Adrenal gland (tissue), 12 donors: ENCODE results near the gene IFI30. TPM values are rescaled to one million over a fixed set of nuclear protein-coding genes. Genes with fewer than 3 reads are reported as not detected.
A peak's percentile ranks its signal among the peaks of the same experiment; 100 is the strongest.

Experiments used
- DNase-seq, 7 donors: peaks; one replicate each; pipeline ENCODE4 v3.0.0-alpha.2; 2019 to 2020
- H3K27ac ChIP-seq, 5 donors: fragments of 200-600 bp; sonication (generic) in 4 of 5; 1 replicate in 3 of 5; 2 replicates in 2 of 5; pipeline versions ENCODE4 v1.5.1 to v1.8.0; 2016 to 2020; ENCODE audit warnings: mild to moderate bottlenecking in 1 of 5
- H3K27me3 ChIP-seq: fragments of 200-600 bp; 2 replicates; pipeline ENCODE4 v1.8.0; 2021
- H3K36me3 ChIP-seq, 2 donors: fragments of 200-600 bp; replicated peaks in 1 of 2; 1 replicate in 1 of 2; 2 replicates in 1 of 2; pipeline versions ENCODE4 v1.5.1 to v1.8.0; 2018 to 2022
- H3K4me1 ChIP-seq, 2 donors: fragments of 200-600 bp; replicated peaks in 1 of 2; 1 replicate in 1 of 2; 2 replicates in 1 of 2; pipeline versions ENCODE4 v1.5.1 to v1.8.0; 2018 to 2021
- H3K4me3 ChIP-seq, 4 donors: fragments of 200-600 bp; sonication (generic) in 3 of 4; one replicate each; pipeline ENCODE4 v1.5.1; 2016 to 2018
- H3K9me3 ChIP-seq, 3 donors: fragments of 200-600 bp; sonication (generic) in 1 of 3; replicated peaks in 1 of 3; 1 replicate in 2 of 3; 2 replicates in 1 of 3; pipeline versions ENCODE4 v1.5.1 to v1.8.0; 2016 to 2021
- CTCF ChIP-seq, 6 experiments: fragments of 450-650 bp in 4 of 6; fragments of 200-600 bp in 2 of 6; sonication (generic) in 1 of 6; IDR thresholded peaks; 1 replicate in 5 of 6; 2 replicates in 1 of 6; pipeline versions ENCODE4 v1.5.1 to v1.8.0; 2016 to 2021; ENCODE audit warnings: antibody characterized with exemption in 6 of 6, mild to moderate bottlenecking in 2 of 6, moderate library complexity in 1 of 6
- POLR2A ChIP-seq, 2 donors: fragments of 450-650 bp; IDR thresholded peaks; one replicate each; pipeline ENCODE4 v1.6.1; 2017; ENCODE audit warnings: antibody characterized with exemption in 2 of 2, mild to moderate bottlenecking in 2 of 2, moderate library complexity in 1 of 2
- WGBS, 4 donors: extraction: QIAGEN DNeasy Blood & Tissue Kit in 2 of 4; methylation state at CpG; one replicate each; pipeline versions ENCODE4 v1.1.5 to v1.1.7; 2013 to 2017; 5-methylcytosine and 5-hydroxymethylcytosine counted together
- intact Hi-C, 2 donors: fragments of 100-400 bp; cut with DNase I; formaldehyde crosslinking; loops; one replicate each; pipeline versions ENCODE4 v1.14.1 to v1.15.0; 2022 to 2023
- polyA plus RNA-seq, 3 donors: library from polyadenylated mRNA; stranded (reverse); fragments of 200-250 nt in 2 of 3; fragments of 350-450 nt in 1 of 3; fragmentation: Illumina TruSeq in 1 of 3; extraction: RNeasy Lipid Tissue Mini Kit (QIAGEN cat#74804) in 1 of 3; gene quantifications; one replicate each; pipeline ENCODE4 v1.2.3, GENCODE V29; 2013 to 2014
- total RNA-seq, 9 donors: library from RNA; depleted of rRNA in 4 of 9; stranded (reverse); fragments of >200 nt in 4 of 9; fragments of 120-200 nt in 1 of 9; fragmentation: NEBNext Ultra II Directional in 1 of 9; extraction: Animal tissue kit (Norgen Biotek cat#: 25700) in 1 of 9; gene quantifications; one replicate each; pipeline versions ENCODE4 v1.1.0 to v1.2.4, GENCODE V29; 2013 to 2023
- donor health status: healthy with polysubstance abuse.
- donor health status: Bipolar disorder and iron deficiency.
- donor health status: DM: yes; HTN: yes; CAD: no.
- donor health status: DM: no; HTN: no; CAD: no.
- donor health status: DM: no; HTN: no; CAD: no.
- donor health status: DM: yes; HTN: yes; CAD: no.

IFI30 gene
- total and polyA plus RNA-seq, 12 donors = 99.2 to 372 (median 164) TPM

GRCh38 chr19:18155095-18156087 is 18.2 kb upstream of the IFI30 start:
- intact Hi-C loops = no loop called here
- TF ChIP-seq POLR2A (IDR thresholded peaks at IDR 0.05) (peak; percentile 23 to 69), CTCF (IDR thresholded peaks at IDR 0.05) (no peak)
- Histone ChIP-seq H3K4me3 (peak overlapping the region in 1 of 4 donors; percentile 30), H3K27me3 (no peaks in the 10 kb centered on the region), H3K4me1 (peaks cover 35 to 60% of the 10 kb centered on the region in 2 donors), H3K27ac (peak overlapping the region; percentile 69 to 94 (median 87)), H3K9me3 (no peaks in the 10 kb centered on the region), H3K36me3 (peaks cover 0 to 6% of the 10 kb centered on the region in 2 donors)
- peak; percentile 76 to 86 (median 79) for DNase-seq
- WGBS, 4 donors = 17 to 60% (median 48%) methylated on average over 1 to 43 of the region's 43 CpGs

- Histone ChIP-seq H3K4me3 (peak overlapping the region in 1 of 4 donors; percentile 17), H3K27ac (peak overlapping the region; percentile 69 to 94 (median 87)), H3K36me3 (peaks cover 0 to 6% of the 10 kb centered on the region in 2 donors), H3K27me3 (no peaks in the 10 kb centered on the region), H3K9me3 (no peaks in the 10 kb centered on the region), H3K4me1 (peaks cover 43 to 66% of the 10 kb centered on the region in 2 donors)
- peak in 2 of 7 donors; percentile 32 to 43 for DNase-seq
- WGBS, 4 donors = 77 to 87% (median 86%) methylated on average over 5 to 6 of the region's 6 CpGs
- intact Hi-C loops = no loop called here
- TF ChIP-seq CTCF (IDR thresholded peaks at IDR 0.05) (no peak), POLR2A (IDR thresholded peaks at IDR 0.05) (no peak)
These were observed 17.3 kb upstream of the IFI30 start for GRCh38 chr19:18156268-18156667.

DNA sequence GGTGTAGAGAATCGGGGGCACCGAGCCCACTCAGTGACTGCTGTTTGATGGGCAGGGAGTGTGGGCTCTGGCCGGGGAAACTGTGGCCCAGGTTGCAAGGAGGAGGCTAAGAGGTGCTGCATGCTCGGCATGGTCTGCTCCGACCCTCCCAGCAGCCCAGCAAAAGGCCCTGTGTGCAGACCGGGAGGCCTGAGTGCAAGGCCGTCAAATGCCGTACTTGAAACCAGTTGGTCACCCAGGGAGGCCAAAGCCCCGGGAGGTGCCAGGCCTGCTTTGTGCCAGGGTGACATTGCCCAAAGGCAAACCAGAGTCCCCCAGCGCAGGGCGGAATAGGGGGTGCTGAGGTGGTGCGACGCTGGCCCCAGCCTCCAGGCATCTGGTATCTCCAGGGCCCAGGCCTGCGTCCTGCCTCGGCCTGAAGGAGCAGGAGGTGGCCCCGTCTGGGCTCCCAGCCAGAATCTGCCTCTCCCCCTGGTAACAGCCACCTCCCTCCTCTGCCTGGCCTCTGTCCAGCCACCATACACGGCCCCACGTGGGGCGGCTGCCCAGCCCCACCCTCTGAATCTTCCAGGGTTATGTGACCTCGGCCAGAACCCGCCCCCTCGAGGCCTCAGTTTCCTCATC is 16.7 kb upstream of the IFI30 start:
- intact Hi-C loops = no loop called here
- 5 to 28% (median 20%) methylated on average over 4 to 22 of the region's 22 CpGs for WGBS, 4 donors
- Histone ChIP-seq H3K27me3 (no peaks in the 10 kb centered on the region), H3K4me1 (peaks cover 44 to 66% of the 10 kb centered on the region in 2 donors), H3K9me3 (no peaks in the 10 kb centered on the region), H3K36me3 (peaks cover 0 to 11% of the 10 kb centered on the region in 2 donors), H3K4me3 (no peak overlapping the region), H3K27ac (peak overlapping the region; percentile 69 to 94 (median 87))
- peak; percentile 13 to 66 for TF ChIP-seq POLR2A (IDR thresholded peaks at IDR 0.05)
- no peak for TF ChIP-seq CTCF (IDR thresholded peaks at IDR 0.05)
- peak; percentile 95 to 99 (median 97) for DNase-seq

DNA sequence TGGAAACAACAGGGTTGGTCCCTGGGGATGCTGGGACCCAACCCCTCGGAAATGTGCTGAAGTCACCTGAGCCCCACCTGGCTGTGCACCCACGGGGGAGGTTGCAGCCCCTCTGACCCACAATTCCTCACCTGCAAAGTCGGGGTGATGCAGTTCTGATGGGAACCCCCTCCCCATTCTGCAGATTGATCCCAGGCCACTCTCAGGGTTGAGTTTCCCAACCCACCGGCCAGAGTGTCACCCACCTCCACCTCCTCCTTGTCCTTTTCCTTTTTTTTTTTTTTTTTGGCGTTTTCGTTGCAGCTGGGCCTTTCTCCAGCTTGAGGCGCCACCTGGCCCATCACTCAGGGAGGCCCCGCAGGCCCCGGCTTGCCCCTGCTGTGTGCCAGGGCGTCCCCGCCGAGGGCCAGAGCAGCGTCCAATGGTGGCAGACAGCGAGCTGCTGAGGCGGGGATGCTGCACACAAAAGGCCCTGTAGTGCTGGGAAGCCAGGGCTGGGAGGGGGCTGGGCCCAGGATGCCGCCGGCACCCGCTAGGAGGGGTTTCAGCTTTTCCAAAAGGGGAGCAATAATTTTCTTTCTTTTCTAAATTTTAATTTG is 16.0 kb upstream of the IFI30 start:
- Histone ChIP-seq H3K27me3 (no peaks in the 10 kb centered on the region), H3K36me3 (peaks cover 0 to 15% of the 10 kb centered on the region in 2 donors), H3K4me1 (peaks cover 44 to 66% of the 10 kb centered on the region in 2 donors), H3K9me3 (no peaks in the 10 kb centered on the region), H3K27ac (peak overlapping the region; percentile 69 to 94 (median 87)), H3K4me3 (no peak overlapping the region)
- peak; percentile 67 to 88 (median 79) for DNase-seq
- 19 to 44% (median 33%) methylated on average over 17 to 18 of the region's 18 CpGs for WGBS, 4 donors
- intact Hi-C loops = no loop called here
- TF ChIP-seq CTCF (IDR thresholded peaks at IDR 0.05) = peak in 1 of 6 experiments; percentile 6
- TF ChIP-seq POLR2A (IDR thresholded peaks at IDR 0.05) = peak in 1 of 2 donors; percentile 39
